Mucosa of stomach (tissue), 1 donor: ENCODE data around the gene ATG16L1.

Experiments used
- H3K27me3 ChIP-seq: one replicate; pipeline ENCODE4 v1.7.0; 2013; ENCODE audit warnings: mild to moderate bottlenecking, low read length; ENCODE audit not compliant: control insufficient read depth, insufficient read depth
- H3K36me3 ChIP-seq: one replicate; pipeline ENCODE4 v1.7.0; 2013; ENCODE audit warnings: low read length; ENCODE audit not compliant: control insufficient read depth, insufficient read depth
- H3K4me1 ChIP-seq: one replicate; pipeline ENCODE4 v1.7.0; 2013; ENCODE audit warnings: mild to moderate bottlenecking, low read length; ENCODE audit not compliant: control insufficient read depth, insufficient read depth
- H3K4me3 ChIP-seq: one replicate; pipeline ENCODE4 v1.7.0; 2013; ENCODE audit warnings: low read length
- H3K9ac ChIP-seq: one replicate; pipeline ENCODE4 v1.7.0; 2013; ENCODE audit warnings: mild to moderate bottlenecking, low read length, moderate library complexity
- H3K9me3 ChIP-seq: one replicate; pipeline ENCODE4 v1.7.0; 2013; ENCODE audit warnings: mild to moderate bottlenecking, low read length, moderate library complexity; ENCODE audit not compliant: control insufficient read depth
- donor health status: Pancreatic carcinoma.

ATG16L1 gene

GRCh38 chr2:233234264-233234663 is 17.2 kb upstream of the ATG16L1 start:
- no peaks in the 10 kb centered on the region for H3K27me3 ChIP-seq
- no peaks in the 10 kb centered on the region for H3K4me1 ChIP-seq
- no peak overlapping the region for H3K9ac ChIP-seq
- no peaks in the 10 kb centered on the region for H3K9me3 ChIP-seq
- H3K36me3 ChIP-seq, result no peaks in the 10 kb centered on the region
- no peak overlapping the region for H3K4me3 ChIP-seq

- H3K36me3 ChIP-seq, result no peaks in the 10 kb centered on the region
- no peak overlapping the region for H3K9ac ChIP-seq
- no peaks in the 10 kb centered on the region for H3K9me3 ChIP-seq
- H3K4me3 ChIP-seq, result no peak overlapping the region
- H3K27me3 ChIP-seq, result no peaks in the 10 kb centered on the region
- H3K4me1 ChIP-seq, result no peaks in the 10 kb centered on the region
Measured at GRCh38 chr2:233234996-233235395, 16.5 kb upstream of the ATG16L1 start.

- Histone ChIP-seq H3K4me1 (no peaks in the 10 kb centered on the region), H3K4me3 (no peak overlapping the region), H3K9me3 (no peaks in the 10 kb centered on the region), H3K36me3 (no peaks in the 10 kb centered on the region), H3K27me3 (no peaks in the 10 kb centered on the region), H3K9ac (no peak overlapping the region)
Measured at GRCh38 chr2:233235977-233236376, 15.5 kb upstream of the ATG16L1 start.

GRCh38 chr2:233236820-233237589 is 14.5 kb upstream of the ATG16L1 start:
- no peaks in the 10 kb centered on the region for H3K36me3 ChIP-seq
- H3K4me3 ChIP-seq, result no peak overlapping the region

GRCh38 chr2:233240897-233241296 is 10.6 kb upstream of the ATG16L1 start:
- H3K27me3 ChIP-seq, result no peaks in the 10 kb centered on the region
- no peak overlapping the region for H3K9ac ChIP-seq
- peaks cover 19% of the 10 kb centered on the region for H3K4me1 ChIP-seq
- no peaks in the 10 kb centered on the region for H3K36me3 ChIP-seq
- no peak overlapping the region for H3K4me3 ChIP-seq
- no peaks in the 10 kb centered on the region for H3K9me3 ChIP-seq

More at GRCh38 chr2:233236820-233237589, 14.5 kb upstream of the ATG16L1 start:
- Histone ChIP-seq H3K9me3 (no peaks in the 10 kb centered on the region), H3K4me1 (peaks cover 6% of the 10 kb centered on the region), H3K9ac (no peak overlapping the region), H3K27me3 (no peaks in the 10 kb centered on the region)

GRCh38 chr2:233241803-233242202 is 9.7 kb upstream of the ATG16L1 start:
- Histone ChIP-seq H3K9me3 (no peaks in the 10 kb centered on the region), H3K4me1 (peaks cover 19% of the 10 kb centered on the region), H3K9ac (no peak overlapping the region), H3K27me3 (no peaks in the 10 kb centered on the region), H3K4me3 (no peak overlapping the region), H3K36me3 (no peaks in the 10 kb centered on the region)

GRCh38 chr2:233242231-233242927 is 9.1 kb upstream of the ATG16L1 start:
- no peaks in the 10 kb centered on the region for H3K27me3 ChIP-seq
- H3K4me3 ChIP-seq, result no peak overlapping the region
- no peaks in the 10 kb centered on the region for H3K9me3 ChIP-seq
- no peak overlapping the region for H3K9ac ChIP-seq
- peaks cover 19% of the 10 kb centered on the region for H3K4me1 ChIP-seq
- no peaks in the 10 kb centered on the region for H3K36me3 ChIP-seq

- Histone ChIP-seq H3K36me3 (no peaks in the 10 kb centered on the region), H3K4me3 (no peak overlapping the region), H3K4me1 (peaks cover 19% of the 10 kb centered on the region)
Measured at GRCh38 chr2:233243348-233243747, 8.1 kb upstream of the ATG16L1 start.

GRCh38 chr2:233244818-233245217 is 6.7 kb upstream of the ATG16L1 start:
- H3K36me3 ChIP-seq, result no peaks in the 10 kb centered on the region
- peaks cover 19% of the 10 kb centered on the region for H3K4me1 ChIP-seq
- H3K9ac ChIP-seq, result no peak overlapping the region
- H3K9me3 ChIP-seq, result no peaks in the 10 kb centered on the region
- H3K4me3 ChIP-seq, result no peak overlapping the region
- H3K27me3 ChIP-seq, result no peaks in the 10 kb centered on the region

More at GRCh38 chr2:233243348-233243747, 8.1 kb upstream of the ATG16L1 start:
- H3K27me3 ChIP-seq, result no peaks in the 10 kb centered on the region
- H3K9me3 ChIP-seq, result no peaks in the 10 kb centered on the region
- no peak overlapping the region for H3K9ac ChIP-seq

GRCh38 chr2:233245406-233245805 is 6.1 kb upstream of the ATG16L1 start:
- no peak overlapping the region for H3K9ac ChIP-seq
- no peaks in the 10 kb centered on the region for H3K36me3 ChIP-seq
- peaks cover 19% of the 10 kb centered on the region for H3K4me1 ChIP-seq
- H3K9me3 ChIP-seq, result no peaks in the 10 kb centered on the region
- no peak overlapping the region for H3K4me3 ChIP-seq
- no peaks in the 10 kb centered on the region for H3K27me3 ChIP-seq

GRCh38 chr2:233247116-233247515 is 4.4 kb upstream of the ATG16L1 start:
- Histone ChIP-seq H3K27me3 (no peaks in the 10 kb centered on the region), H3K9ac (no peak overlapping the region), H3K9me3 (no peaks in the 10 kb centered on the region), H3K4me3 (no peak overlapping the region), H3K4me1 (peaks cover 12% of the 10 kb centered on the region), H3K36me3 (no peaks in the 10 kb centered on the region)

GRCh38 chr2:233247744-233248143 is 3.7 kb upstream of the ATG16L1 start:
- Histone ChIP-seq H3K4me1 (peaks cover 8% of the 10 kb centered on the region), H3K9ac (no peak overlapping the region), H3K36me3 (no peaks in the 10 kb centered on the region), H3K9me3 (no peaks in the 10 kb centered on the region), H3K4me3 (no peak overlapping the region), H3K27me3 (no peaks in the 10 kb centered on the region)
